Epidermal melanocyte (primary cell): ENCODE measurements around the gene LCN10.
"Not testable (repeated sequence)": the region's sequence is repeated elsewhere in the genome, so short reads cannot be mapped to it uniquely, and the experiment has no call there.

Experiments
- DNase-seq: peaks from one replicate; pipeline ENCODE4 v3.0.0; 2011; ENCODE audit warnings: low spot score; ENCODE audit not compliant: insufficient read length

LCN10 gene

DNA sequence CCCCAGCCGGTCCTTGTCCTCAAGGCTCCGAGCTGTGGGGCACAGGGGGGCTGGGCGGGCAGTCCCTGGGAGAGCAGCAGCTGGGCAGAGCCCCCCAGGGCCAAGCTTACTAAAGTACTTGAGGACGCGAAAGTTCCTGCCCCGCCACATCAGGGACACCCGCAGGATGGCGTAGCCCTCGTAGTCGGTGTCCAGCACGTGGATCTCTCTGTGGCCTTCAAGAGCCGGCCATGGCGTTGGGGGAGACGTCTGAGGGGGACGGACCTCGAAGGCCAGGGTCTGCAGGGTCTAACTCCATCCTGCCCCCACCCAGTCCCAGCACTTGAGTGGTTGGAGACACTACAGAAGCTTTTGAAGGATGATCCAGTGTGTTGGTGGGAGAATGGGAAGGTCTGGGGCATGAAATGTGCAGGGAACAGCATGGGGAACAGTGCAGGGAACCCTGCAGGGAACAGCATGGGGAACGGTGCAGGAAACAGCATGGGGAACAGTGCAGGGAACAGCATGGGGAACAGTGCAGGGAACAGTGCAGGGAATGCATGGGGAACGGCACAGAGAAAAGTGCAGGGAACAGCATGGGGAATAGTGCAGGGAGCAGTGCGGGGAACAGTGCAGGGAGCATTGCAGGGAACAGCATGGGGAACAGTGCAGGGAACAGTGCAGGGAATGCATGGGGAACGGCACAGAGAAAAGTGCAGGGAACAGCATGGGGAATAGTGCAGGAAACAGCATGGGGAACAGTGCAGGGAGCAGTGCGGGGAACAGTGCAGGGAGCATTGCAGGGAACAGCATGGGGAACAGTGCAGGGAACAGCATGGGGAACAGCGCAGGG lies 12.8 kb upstream of the LCN10 start:
- DNase-seq, result not testable (repeated sequence)

DNA sequence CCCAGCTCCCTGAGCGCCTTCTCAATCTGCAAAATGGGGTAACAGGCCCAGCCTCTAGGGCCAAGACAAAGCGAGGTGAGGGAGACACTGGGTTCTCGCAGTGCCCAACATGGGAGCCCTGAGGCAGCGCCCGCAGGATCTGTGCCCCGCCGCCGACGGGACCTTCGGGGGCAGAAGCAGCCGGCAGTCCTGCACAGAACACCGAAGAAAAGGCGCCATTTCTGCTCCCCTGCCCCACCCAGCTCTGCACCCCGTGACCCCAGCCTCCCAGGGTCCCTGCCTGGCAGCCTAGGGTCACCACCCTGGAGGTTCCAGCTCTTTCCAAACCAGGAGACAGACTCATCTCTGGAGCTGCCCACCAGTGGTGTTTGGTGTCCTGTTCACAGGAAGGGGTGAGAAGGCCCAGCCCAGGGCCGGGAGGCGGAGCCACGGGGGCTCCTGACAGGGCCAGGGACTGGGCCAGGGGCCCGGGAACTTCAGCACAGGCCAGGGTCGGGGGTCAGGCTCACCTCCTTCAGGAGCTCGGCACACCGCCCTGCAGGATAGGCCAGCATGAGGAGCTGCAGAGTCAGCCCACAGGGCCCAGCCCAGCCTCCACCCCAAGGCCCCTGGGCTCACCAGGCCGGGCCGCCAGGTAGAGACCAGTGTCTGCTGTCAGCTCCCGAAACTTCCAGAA lies 12.0 kb upstream of the LCN10 start:
- no peak for DNase-seq

DNA sequence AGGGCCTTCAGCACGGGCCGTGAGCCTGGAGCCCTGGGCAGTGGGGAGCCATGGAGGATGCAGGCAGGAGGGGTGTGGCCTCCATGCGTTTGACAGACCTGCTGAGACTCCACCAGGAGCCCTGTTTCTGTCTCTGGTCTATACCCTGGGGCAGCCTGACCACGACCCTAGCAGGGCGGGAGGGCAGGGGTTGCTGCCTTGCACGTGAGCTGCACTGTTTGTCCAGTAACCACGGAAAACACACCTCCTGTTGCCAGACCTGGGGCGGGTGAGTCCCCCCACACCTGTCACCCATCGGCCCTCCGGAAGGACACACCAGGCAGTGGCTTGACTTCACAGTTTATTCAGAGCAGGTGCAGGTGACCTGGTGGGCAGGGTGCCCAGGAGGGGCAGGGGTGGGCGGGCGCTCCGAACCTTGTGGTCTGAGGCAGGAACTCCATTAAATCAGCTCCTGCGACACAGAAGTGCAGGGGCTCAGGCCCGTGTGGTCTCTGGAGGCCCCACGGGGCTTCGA lies 11.4 kb upstream of the LCN10 start:
- DNase-seq, result no peak

DNA sequence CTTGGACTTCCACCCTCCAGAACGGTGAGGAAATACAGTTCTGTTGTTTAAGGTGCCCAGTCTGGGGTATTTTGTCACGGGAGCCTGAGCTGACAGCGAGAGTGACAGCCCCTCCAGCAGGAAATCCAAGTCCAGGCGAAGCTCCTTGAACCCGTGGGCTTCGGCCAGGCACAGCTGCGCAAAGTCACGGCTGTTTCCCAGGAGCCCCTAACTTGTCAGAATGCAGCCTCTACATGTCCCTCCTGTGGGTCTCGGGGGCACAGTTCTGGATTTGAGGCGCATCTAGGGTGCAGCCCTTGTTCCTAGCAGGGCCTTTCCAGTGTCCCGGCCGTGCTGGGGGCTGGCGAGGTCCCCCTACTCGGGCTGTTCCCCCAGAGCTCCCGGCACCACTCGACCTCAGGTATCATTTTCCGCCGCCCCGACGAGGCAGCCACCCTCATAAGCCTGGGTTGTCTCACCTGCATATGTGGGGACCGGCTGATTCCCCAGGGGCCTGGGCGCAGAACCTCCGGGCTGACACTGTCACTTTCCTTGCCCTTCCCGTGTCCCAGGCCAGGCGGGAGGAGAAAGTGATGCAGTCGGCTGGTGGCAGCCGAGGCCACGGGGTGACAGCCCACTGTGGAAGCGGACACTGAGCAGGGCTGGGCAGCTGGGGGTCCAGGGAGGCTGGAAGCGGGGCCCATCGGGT lies 10.8 kb upstream of the LCN10 start:
- no peak for DNase-seq

DNA sequence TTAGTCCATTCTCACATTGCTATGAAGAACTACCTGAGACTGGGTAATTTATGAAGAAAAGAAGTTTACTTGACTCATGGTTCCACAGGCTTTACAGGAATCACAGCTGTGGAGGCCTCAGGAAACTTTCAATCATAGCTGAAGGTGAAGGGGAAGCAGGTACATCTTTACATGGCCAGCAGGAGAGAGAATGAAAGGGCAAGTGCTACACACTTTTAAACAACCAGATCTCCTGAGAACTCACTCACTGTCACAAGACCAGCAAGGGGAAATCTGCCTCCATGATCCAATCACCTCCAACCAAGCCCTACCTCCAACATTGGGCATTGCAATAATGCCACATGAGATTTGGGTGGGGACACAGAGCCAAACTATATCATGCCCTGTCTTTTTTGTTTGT lies 9.1 kb upstream of the LCN10 start:
- DNase-seq, result no peak

DNA sequence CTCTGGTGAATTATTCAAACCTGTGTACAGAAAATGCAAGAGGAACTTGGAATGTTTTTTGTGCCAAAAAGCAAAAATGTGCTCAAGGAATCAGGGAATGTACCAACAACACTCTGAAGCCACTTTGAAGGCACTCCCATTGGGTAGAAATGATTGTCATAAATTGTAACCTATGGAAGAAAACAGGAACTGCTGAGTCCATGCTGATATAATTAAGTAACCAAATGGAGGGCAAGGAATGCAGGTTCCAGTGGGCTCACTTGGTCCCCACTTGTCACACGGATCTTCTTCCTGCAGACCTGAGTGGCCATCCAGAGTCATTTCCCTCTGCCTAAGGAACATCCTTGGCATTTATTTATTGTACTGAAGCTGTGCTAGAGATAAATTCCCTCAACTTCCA lies 8.5 kb upstream of the LCN10 start:
- DNase-seq, result no peak

DNA sequence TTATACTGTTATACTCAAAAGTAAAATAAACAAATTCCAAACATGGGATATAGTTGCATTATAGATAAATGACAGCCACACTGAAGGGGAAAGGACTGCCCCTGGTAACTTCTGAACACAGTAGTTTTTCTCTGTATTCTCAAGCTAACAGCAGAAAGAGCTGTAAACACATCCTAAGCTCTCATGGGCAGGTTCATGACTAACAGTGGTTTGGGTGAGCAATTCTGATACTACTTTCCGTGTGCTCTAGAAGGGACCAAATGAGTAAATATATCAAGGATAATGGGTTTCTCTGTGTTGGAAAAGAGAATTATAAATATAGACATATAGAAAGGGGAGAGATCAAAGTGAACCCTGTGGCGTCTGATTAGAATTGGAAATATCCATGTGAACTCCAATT lies 7.8 kb upstream of the LCN10 start:
- DNase-seq, result no peak

DNA sequence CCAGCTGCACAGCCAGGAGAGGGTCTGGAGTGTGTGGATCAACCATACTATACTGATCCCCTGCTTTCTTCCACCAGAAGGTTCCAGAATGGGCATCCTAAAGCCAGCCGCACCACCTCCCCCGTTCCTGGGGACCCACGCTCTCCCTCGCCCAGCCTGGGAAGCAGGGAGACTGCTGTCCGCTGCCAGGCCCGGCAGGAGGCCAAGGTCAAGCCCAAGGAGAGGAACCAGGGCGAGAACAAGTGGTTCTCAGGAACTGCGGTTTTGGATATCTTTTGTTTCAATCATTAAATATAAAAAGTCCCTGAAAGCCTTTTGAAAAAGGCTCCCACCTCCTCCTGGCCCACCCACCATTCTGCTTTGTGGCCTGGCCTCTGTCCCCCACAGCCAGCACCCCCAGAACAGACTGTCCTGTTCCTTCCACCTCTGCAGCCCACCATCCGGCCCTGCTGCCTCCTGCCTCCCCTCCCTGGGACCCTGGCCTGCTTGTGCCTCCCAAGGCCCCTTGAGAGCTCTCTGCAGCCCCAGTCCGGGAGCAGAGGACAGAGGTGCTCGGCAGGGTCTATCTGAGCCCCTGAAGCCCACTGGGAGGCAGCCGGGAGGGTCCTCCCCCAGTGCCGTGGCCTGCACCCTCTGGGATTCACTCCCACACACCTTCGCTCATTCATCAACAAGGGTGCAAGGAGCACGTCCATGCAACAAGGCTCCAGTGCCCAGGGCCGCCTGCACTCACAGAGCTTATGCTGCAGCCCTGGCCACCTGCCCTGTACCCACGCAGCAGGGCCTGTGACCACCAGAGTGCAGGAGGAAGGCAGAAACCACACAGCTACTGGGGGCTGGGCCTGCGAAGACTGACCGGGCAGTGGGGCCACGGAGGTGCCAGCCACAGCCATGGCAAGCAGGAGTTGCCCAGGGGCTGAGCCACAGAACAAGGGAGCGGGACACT lies 6.2 kb upstream of the LCN10 start:
- no peak for DNase-seq

DNA sequence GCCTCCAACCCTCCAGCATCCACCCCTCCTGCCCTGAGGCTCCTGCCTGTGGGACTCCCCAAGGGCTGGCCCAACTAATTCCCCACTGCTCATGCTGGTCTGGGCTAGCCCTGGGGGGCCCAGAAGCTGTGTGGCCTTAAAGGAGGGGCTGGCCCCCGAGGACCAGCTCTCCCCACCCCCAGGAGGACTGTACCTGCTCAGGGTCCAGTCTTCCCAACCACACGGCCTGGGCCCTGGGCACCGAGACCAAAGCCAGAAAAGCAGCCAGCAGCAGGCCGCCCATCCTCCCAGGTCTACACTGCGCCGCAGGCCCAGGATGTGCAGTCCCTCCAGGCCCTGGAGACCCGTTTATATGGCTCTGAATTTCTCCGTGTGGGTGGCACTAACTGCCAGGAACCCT lies 5.5 kb upstream of the LCN10 start, which contains the start of gene LCN6:
LCN6 (minus strand) TSS at position 325 of the 400 bp plus-strand sequence; CDS start at position 283, 42 bp downstream.
- DNase-seq, result no peak

DNA sequence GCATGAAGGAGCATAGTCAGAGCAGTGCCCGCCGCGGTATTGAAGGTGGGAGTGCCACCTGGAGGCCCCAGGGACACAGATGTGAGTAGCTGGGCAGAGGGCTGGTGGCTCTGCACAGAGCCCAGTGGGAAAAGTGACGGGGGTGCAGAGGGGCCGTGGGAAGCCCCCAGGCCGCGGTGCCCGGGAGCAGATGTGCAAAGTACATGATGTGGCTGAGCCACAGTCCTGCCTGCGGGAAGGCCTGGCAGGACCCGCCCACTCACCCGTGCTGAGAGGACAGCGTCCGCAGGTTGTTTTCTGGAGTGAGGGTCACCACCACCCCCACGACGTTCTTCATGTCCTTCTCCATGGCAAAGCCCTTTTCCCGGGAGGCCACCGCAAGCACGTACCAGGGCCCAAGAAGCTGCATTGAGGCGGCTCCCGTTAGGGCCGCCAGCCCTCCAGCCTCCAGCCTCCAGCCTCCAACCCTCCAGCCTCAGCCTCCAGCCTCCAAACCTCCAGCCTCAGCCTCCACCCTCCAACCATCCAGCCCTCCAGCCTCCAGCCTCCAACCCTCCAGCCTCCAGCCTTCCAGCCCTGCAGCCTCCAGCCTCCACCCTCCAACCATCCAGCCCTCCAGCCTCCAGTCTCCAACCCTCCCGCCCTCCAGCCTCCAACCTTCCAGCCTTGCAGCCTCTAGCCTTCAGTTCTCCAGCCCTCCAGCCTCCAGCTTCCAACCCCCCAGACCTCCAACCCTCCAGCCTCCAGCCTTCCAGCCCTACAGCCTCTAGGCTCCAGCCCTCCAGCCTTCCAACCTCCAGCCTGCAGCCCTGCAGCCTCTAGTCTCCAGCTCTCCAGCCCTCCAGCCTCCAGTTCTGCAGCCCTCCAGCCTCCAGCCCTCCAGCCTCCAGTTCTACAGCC lies 4.7 kb upstream of the LCN10 start:
- no peak for DNase-seq

DNA sequence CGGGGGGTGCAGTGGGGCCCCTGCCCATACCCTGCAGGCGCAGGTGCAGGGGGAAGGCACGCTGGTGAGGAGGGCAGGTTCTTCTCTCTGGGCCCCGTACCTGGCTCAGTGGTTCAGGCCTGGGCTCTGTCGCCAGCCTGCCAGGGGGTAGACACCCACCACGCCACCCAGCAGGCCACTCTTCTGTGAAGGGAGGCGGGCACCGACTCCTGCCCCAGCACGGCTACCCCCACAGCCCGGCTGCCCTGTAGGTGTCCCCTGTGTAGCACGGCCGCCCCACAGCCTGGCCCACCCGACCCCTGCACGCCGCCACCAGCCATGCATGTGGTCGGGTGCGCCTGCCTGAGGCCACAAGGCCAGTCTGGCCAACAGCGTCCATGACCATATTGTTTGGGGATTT lies 3.9 kb upstream of the LCN10 start:
- DNase-seq, result no peak

DNA sequence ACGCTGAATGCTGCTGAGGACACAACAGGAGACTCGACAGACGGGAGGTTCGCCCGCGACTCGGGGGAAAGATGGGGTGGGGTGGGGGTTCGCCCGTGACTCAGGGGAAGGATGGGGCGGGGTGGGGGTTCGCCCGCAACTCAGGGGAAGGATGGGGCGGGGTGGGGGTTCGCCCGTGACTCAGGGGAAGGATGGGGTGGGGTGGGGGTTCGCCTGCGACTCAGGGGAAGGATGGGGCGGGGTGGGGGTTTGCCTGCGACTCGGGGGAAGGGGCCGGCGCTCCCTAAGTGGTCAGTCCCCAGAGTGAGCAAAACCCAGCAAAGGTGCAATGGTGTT lies 3.4 kb upstream of the LCN10 start:
- no peak for DNase-seq

DNA sequence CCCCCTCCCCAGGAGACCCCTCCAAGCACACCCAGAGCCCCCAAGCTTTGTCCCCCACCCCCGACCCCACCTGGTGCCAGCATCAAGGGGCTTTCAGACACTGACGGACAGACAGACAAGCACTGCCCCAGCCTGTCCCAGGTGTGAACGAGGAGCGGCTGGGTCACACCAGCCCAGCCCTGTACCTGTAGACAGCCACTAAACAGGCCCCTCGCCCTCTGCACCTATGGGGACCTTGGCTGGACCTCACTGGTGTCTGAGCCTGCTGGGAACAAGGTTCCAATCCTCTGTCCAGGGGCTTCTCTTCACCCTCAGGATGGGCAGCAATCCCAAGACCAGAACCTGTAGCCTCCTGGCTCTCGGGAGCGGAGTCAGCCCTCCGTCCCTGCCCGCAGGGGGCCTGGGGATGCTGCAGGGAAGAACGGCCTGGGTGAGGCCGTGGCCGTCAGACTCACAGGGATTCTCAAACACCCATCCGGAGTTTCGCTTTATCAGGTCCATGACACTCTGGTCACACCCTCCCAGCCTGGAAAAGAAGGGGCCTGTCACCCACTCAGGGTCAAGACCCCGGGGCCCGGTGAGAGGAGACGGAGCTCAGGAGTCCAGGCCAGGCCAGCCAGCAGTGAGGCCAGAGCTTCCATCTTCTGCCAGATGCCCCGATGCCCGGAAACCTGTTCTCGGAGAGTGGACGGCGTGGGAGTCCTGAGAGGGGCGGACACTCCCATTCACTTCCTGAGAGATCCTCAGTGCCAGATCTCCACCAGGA lies 2.8 kb upstream of the LCN10 start:
- DNase-seq, result no peak

DNA sequence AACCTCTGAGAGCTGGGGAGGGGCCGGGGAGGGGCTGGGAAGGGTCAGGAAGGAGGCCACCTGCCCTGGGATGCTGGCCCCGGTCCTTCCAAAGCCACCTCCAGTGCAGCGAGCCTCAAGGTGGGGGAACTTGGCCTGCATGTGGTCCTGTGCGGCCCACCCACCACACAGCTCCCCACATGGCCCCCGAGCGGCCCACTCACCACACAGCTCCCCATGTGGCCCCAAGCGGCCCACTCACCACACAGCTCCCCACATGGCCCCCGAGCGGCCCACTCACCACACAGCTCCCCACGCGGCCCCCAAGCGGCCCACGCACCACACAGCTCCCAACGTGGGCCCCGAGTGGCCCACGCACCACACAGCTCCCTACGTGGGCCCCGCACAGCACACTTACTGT lies 2.0 kb upstream of the LCN10 start:
- no peak for DNase-seq

DNA sequence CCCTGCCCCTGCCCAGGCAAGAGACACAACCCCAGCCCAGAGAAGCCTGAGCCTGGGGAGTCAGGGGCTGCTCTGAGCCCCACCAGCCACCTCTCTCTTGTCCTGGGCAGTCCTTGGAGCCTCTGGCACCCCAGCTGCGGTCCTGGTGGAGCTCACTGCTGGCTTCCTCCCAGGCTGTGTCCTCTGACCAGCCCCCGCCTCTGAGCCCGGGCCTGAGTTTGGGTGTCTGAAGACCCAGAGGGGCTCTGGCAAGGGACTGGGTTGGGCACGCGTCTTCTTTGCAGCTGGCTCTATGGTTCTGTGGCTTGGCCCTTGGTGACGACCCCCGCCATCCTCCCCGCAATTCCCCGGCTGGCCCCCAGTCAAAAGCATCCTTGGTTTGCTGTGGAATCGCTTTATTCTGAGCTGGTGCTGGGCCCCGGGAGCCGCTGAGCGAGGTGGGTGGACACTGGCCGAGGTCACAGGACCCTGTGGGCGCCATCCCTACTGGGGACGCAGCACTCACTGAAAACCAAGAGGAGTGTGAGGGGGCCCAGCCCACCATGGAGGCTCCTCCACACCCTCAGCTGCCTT lies 985 bp upstream of the LCN10 start:
- no peak for DNase-seq

DNA sequence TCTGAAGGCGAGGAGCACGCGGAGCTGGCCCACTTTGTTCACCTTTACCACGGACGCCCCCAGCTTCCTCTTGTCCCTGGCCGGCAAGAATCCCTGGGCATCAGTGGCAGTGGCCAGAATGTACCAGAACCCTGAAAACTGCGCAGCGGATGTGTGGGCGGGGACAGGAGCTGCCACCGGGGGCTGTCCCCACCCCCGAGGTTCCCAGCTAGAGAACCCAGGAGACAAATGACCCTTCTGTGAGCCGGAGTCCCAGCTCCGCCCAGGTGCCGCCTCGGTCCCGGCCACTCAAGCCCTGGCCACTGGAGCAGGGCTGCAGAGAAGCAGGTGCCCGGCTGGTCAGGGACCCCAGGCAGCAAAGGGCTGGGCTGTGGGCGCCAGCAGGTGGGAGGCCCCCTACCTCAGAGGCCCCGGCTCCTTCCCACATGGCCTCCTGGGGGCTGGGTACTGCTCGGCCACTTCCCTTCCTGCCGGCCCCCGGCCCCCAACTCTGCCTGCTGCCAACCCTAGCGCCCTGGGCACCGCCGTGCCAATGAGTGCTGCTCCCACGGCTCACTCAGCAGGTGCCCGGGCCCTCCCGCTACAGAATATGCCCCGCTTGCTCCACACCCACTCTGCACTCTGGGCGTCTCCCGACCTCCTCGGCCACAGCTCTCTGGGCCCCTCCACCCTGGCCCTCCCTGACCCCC lies 713 bp downstream of the LCN10 start:
- DNase-seq, result no peak

DNA sequence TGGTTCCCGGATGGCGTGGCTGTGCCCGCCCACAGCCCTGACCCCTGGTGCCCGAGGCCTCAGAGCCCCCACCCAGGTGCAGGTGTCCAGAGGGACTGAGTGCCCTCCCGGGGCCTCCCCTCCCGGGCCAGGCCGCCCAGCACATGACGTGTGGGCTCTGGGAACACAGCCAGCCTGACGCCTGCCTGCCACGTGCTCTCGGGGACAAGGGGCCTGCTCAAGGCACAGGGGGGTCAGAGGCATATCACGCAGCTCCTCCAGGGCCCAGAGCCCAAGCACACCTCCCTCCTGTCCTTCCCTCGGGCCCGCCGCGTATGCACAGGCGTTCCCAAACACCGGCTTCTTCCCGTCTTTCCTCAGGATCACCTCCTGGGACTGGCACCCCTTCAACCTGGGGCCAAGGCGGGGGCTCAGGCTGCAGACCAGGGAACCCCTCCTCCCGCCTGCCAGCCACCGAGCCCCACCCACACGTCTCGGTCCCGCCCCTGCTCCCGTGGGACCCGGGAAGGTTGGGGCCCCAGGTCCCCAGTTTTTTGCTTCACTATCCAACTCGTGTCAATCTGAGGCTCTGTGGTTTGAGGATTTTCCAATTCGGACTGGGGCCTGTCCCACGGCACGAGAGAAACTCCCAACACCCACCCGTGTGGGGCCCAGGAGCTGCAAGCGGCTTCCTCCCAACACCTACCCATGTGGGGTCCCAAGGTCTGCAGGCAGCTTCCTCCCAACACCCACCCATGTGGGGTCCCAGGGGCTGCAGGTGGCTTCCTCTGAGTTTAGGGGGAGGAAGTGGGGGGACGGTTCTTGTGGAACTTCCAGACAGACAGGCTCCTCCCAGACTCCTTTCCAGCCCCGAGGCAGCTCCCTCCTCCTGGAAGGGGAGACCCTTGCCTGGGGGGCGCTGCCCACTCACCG lies 1.5 kb downstream of the LCN10 start:
- no peak for DNase-seq
